NT2/D1 (cell line): ENCODE results near the gene AHSG.

Experiments
- DNase-seq: peaks from one replicate; pipeline ENCODE4 v3.0.0-alpha.2; 2011; ENCODE audit warnings: low read depth, low spot score
- H3K27me3 ChIP-seq: 2 replicates; pipeline ENCODE4 v1.6.0; 2011; ENCODE audit warnings: mild to moderate bottlenecking; ENCODE audit not compliant: insufficient read length, insufficient read depth
- H3K36me3 ChIP-seq: 2 replicates; pipeline ENCODE4 v1.6.1; 2011; ENCODE audit warnings: mild to moderate bottlenecking, low read length, mixed read lengths; ENCODE audit not compliant: insufficient read depth, insufficient read length
- H3K4me1 ChIP-seq: 2 replicates; pipeline ENCODE4 v1.5.1; 2011; ENCODE audit not compliant: insufficient read depth, insufficient read length
- H3K4me3 ChIP-seq: 2 replicates; pipeline ENCODE4 v1.5.1; 2011; ENCODE audit warnings: low read depth; ENCODE audit not compliant: insufficient read length
- H3K9ac ChIP-seq: 2 replicates; pipeline ENCODE4 v1.6.0; 2011; ENCODE audit warnings: low read depth; ENCODE audit not compliant: insufficient read length
- H3K9me3 ChIP-seq: 2 replicates; pipeline ENCODE4 v1.5.1; 2011; ENCODE audit warnings: mild to moderate bottlenecking, low read length; ENCODE audit not compliant: insufficient read depth
- SUZ12 ChIP-seq: IDR thresholded peaks from 2 replicates; pipeline ENCODE4 v1.6.1; 2011; ENCODE audit not compliant: insufficient read length, insufficient read depth; ENCODE audit errors: extremely low read depth
- YY1 ChIP-seq: IDR thresholded peaks from 2 replicates; pipeline ENCODE4 v1.6.1; 2011; ENCODE audit not compliant: insufficient read length, insufficient read depth
- ZNF274 ChIP-seq: IDR thresholded peaks from 2 replicates; pipeline ENCODE4 v1.6.1; 2011; ENCODE audit warnings: mild to moderate bottlenecking, low read depth, low read length

Gene AHSG

GRCh38 chr3:186621894-186622650 is 9.2 kb downstream of the AHSG start:
- TF ChIP-seq ZNF274 (no peak), SUZ12 (no peak), YY1 (no peak)
- Histone ChIP-seq H3K27me3 (peaks cover 21% of the 10 kb centered on the region), H3K9ac (no peak overlapping the region), H3K36me3 (no peaks in the 10 kb centered on the region), H3K4me3 (no peak overlapping the region), H3K4me1 (peaks cover 4% of the 10 kb centered on the region), H3K9me3 (no peaks in the 10 kb centered on the region)
- DNase-seq: no peak

GRCh38 chr3:186622651-186623310 is 9.9 kb downstream of the AHSG start:
- no peak for DNase-seq
- H3K9me3 ChIP-seq: no peaks in the 10 kb centered on the region
- H3K36me3 ChIP-seq: no peaks in the 10 kb centered on the region
- no peak overlapping the region for H3K9ac ChIP-seq
- H3K4me3 ChIP-seq: no peak overlapping the region
- no peaks in the 10 kb centered on the region for H3K4me1 ChIP-seq
- H3K27me3 ChIP-seq: peaks cover 14% of the 10 kb centered on the region
- TF ChIP-seq SUZ12 (no peak), YY1 (no peak), ZNF274 (no peak)

GRCh38 chr3:186624598-186624997 is 11.7 kb downstream of the AHSG start:
- no peaks in the 10 kb centered on the region for H3K4me1 ChIP-seq
- no peaks in the 10 kb centered on the region for H3K36me3 ChIP-seq
- no peak for TF ChIP-seq SUZ12
- no peak for TF ChIP-seq YY1
- TF ChIP-seq ZNF274: no peak
- peaks cover 5% of the 10 kb centered on the region for H3K27me3 ChIP-seq
- no peaks in the 10 kb centered on the region for H3K9me3 ChIP-seq
- no peak for DNase-seq
- no peak overlapping the region for H3K9ac ChIP-seq
- H3K4me3 ChIP-seq: no peak overlapping the region

- peaks cover 5% of the 10 kb centered on the region for H3K27me3 ChIP-seq
- TF ChIP-seq ZNF274: no peak
- TF ChIP-seq SUZ12: no peak
- TF ChIP-seq YY1: no peak
- no peak overlapping the region for H3K4me3 ChIP-seq
Observed at GRCh38 chr3:186625600-186626042, 12.8 kb downstream of the AHSG start.

GRCh38 chr3:186626254-186626847 is 13.5 kb downstream of the AHSG start:
- no peaks in the 10 kb centered on the region for H3K4me1 ChIP-seq
- DNase-seq: no peak
- H3K4me3 ChIP-seq: no peak overlapping the region
- H3K9ac ChIP-seq: no peak overlapping the region
- H3K9me3 ChIP-seq: no peaks in the 10 kb centered on the region
- TF ChIP-seq YY1: no peak
- TF ChIP-seq ZNF274: no peak
- no peak for TF ChIP-seq SUZ12
- H3K36me3 ChIP-seq: no peaks in the 10 kb centered on the region
- peaks cover 5% of the 10 kb centered on the region for H3K27me3 ChIP-seq

More at GRCh38 chr3:186625600-186626042, 12.8 kb downstream of the AHSG start:
- no peaks in the 10 kb centered on the region for H3K36me3 ChIP-seq
- no peak overlapping the region for H3K9ac ChIP-seq
- no peaks in the 10 kb centered on the region for H3K9me3 ChIP-seq
- no peaks in the 10 kb centered on the region for H3K4me1 ChIP-seq
- DNase-seq: no peak

- no peak overlapping the region for H3K4me3 ChIP-seq
- H3K9me3 ChIP-seq: no peaks in the 10 kb centered on the region
- H3K4me1 ChIP-seq: no peaks in the 10 kb centered on the region
- no peaks in the 10 kb centered on the region for H3K36me3 ChIP-seq
- H3K27me3 ChIP-seq: peaks cover 5% of the 10 kb centered on the region
- DNase-seq: no peak
- TF ChIP-seq ZNF274 (no peak), YY1 (no peak), SUZ12 (no peak)
- H3K9ac ChIP-seq: no peak overlapping the region
Observed at GRCh38 chr3:186627852-186628414, 15.1 kb downstream of the AHSG start.
